SJSA1 (cell line): ENCODE measurements around the gene SPACA7. TPM values are rescaled to one million over a fixed set of nuclear protein-coding genes. Genes with fewer than 3 reads are reported as not detected.

Experiments used
- DNase-seq, 2 experiments: peaks; one replicate each; pipeline ENCODE4 v3.0.0-alpha.2; 2015 to 2020; ENCODE audit warnings: low spot score in 2 of 2, low read depth in 1 of 2
- H3K27ac ChIP-seq: fragments of 250-450 bp; sonication (Bioruptor Pico); 2 replicates; pipeline ENCODE4 v1.5.1; 2020; ENCODE audit warnings: mild to moderate bottlenecking, moderate library complexity
- H3K27me3 ChIP-seq: fragments of 250-450 bp; sonication (Bioruptor Pico); replicated peaks from 2 replicates; pipeline ENCODE4 v1.5.1; 2020; ENCODE audit warnings: mild to moderate bottlenecking, moderate library complexity
- H3K36me3 ChIP-seq: fragments of 250-450 bp; sonication (Bioruptor Pico); 2 replicates; pipeline ENCODE4 v1.5.1; 2020; ENCODE audit warnings: mild to moderate bottlenecking
- H3K4me1 ChIP-seq: fragments of 250-450 bp; sonication (Bioruptor Pico); replicated peaks from 2 replicates; pipeline ENCODE4 v1.6.1; 2021; ENCODE audit warnings: mild to moderate bottlenecking
- H3K4me3 ChIP-seq: fragments of 250-450 bp; sonication (Bioruptor Pico); 2 replicates; pipeline ENCODE4 v1.5.1; 2020; ENCODE audit warnings: mild to moderate bottlenecking
- H3K9me3 ChIP-seq: fragments of 250-450 bp; sonication (Bioruptor Pico); replicated peaks from 2 replicates; pipeline ENCODE4 v1.5.1; 2020; ENCODE audit warnings: mild to moderate bottlenecking
- total RNA-seq: library from RNA; depleted of rRNA; stranded (reverse); fragments of >200 nt; shearing (Covaris generic); gene quantifications from 2 replicates; pipeline ENCODE4 v1.2.3, GENCODE V29; 2014; rRNA removed

The SPACA7 gene
- total RNA-seq, 1 experiment from 2014 or later: not detected

GRCh38 chr13:112483299-112483698, 107.1 kb downstream of the SPACA7 start:
- Histone ChIP-seq H3K36me3 (peaks cover 26% of the 10 kb centered on the region), H3K27me3 (no peaks in the 10 kb centered on the region), H3K9me3 (no peaks in the 10 kb centered on the region)

More at GRCh38 chr13:112483299-112483698, 107.1 kb downstream of the SPACA7 start:
- H3K4me1 ChIP-seq: peaks cover 10% of the 10 kb centered on the region
- DNase-seq: no peak
- no peak overlapping the region for H3K4me3 ChIP-seq
- no peak overlapping the region for H3K27ac ChIP-seq

Other genes with a start within 250 kb of the SPACA7 start
- 23.6 and 37.3 TPM in 2 replicates for gene TUBGCP3, start 211.8 kb downstream of the SPACA7 start, total RNA-seq